Measurements from ENCODE around the gene RNASE7.

RNASE7 gene

GRCh38 chr14:21026988-21027315 is 15.2 kb upstream of the RNASE7 start (continued):
- TF ChIP-seq ZNF398 (tag by site-specific recombination; IDR thresholded peaks at IDR 0.05): peak; percentile 31; the same call in 1 of the 2 replicates
- TF ChIP-seq HIC1 (tag by site-specific recombination; IDR thresholded peaks at IDR 0.05): no peak
- no peak for TF ChIP-seq GLIS2 (tag by site-specific recombination; IDR thresholded peaks at IDR 0.05)

- POLR2A ChIA-PET: no interaction called here
- CTCF ChIA-PET: interaction anchor here (5.2 kb wide), 1 partner anchor 15 kb away, joined by 35 read pairs; no protein-coding TSS in a partner anchor
Observed at GRCh38 chr14:21029917-21030316, 12.2 kb upstream of the RNASE7 start, which contains the start of gene TPPP2. TSS of gene TPPP2 (plus strand) at chr14:21030217. CDS start at chr14:21030582, 365 bp downstream.

GRCh38 chr14:21030531-21030930 is 11.6 kb upstream of the RNASE7 start:
- Histone ChIP-seq H3K36me3 (ENCODE audit: control insufficient read depth in 2 of 2, insufficient read depth in 1 of 2, low read length in 2 of 2) (no peaks in the 10 kb centered on the region), H3K4me1 (ENCODE audit: control insufficient read depth, insufficient read depth, low read length) (peaks cover 5% of the 10 kb centered on the region; the same call in 1 of the 2 replicates), H3K4me3 (ENCODE audit: low read depth, low read length) (no peak overlapping the region), H3K9me3 (ENCODE audit: control insufficient read depth, insufficient read depth, low read depth, low read length) (no peaks in the 10 kb centered on the region), H3K27ac (ENCODE audit: extremely low read depth, low read depth, low read length) (no peak overlapping the region)
- TF ChIP-seq ZNF248 (tag by site-specific recombination; IDR thresholded peaks at IDR 0.05) (no peak), GLI4 (tag by site-specific recombination; IDR thresholded peaks at IDR 0.05) (no peak), ZNF660 (tag by site-specific recombination; IDR thresholded peaks at IDR 0.05) (no peak), INSM2 (tag by site-specific recombination; IDR thresholded peaks at IDR 0.05) (no peak), ZBTB44 (tag by site-specific recombination; IDR thresholded peaks at IDR 0.05) (no peak), SCRT2 (tag by site-specific recombination; IDR thresholded peaks at IDR 0.05) (no peak), SP2 (tag by site-specific recombination; IDR thresholded peaks at IDR 0.05) (no peak), ZNF670 (tag by site-specific recombination; IDR thresholded peaks at IDR 0.05; ENCODE audit: low read depth) (no peak), FEZF1 (tag by site-specific recombination; IDR thresholded peaks at IDR 0.05) (no peak), ZNF148 (tag by site-specific recombination; IDR thresholded peaks at IDR 0.05; ENCODE audit: borderline replicate concordance) (no peak), ZNF354C (tag by site-specific recombination; IDR thresholded peaks at IDR 0.05; ENCODE audit: borderline replicate concordance, low read depth) (no peak), GLIS2 (tag by site-specific recombination; IDR thresholded peaks at IDR 0.05) (no peak), HIC1 (tag by site-specific recombination; IDR thresholded peaks at IDR 0.05) (no peak), ZNF585B (tag by site-specific recombination; IDR thresholded peaks at IDR 0.05) (no peak)
- POLR2A ChIA-PET: no interaction called here
- CTCF ChIA-PET: interaction anchor here (5.2 kb wide), 1 partner anchor 15 kb away, joined by 35 read pairs; no protein-coding TSS in a partner anchor

More at GRCh38 chr14:21029917-21030316, 12.2 kb upstream of the RNASE7 start, which contains the start of gene TPPP2:
- Histone ChIP-seq H3K27ac (ENCODE audit: extremely low read depth, low read depth, low read length) (no peak within 1 kb of the TSS), H3K9me3 (ENCODE audit: control insufficient read depth, insufficient read depth, low read depth, low read length) (no peaks in the 10 kb centered on the region), H3K4me3 (ENCODE audit: low read depth, low read length) (no peak within 1 kb of the TSS), H3K36me3 (ENCODE audit: control insufficient read depth in 2 of 2, insufficient read depth in 1 of 2, low read length in 2 of 2) (no peaks in the 10 kb centered on the region), H3K4me1 (ENCODE audit: control insufficient read depth, insufficient read depth, low read length) (peaks cover 8% of the 10 kb centered on the region; the same call in 1 of the 2 replicates)
- TF ChIP-seq ZNF645 (tag by site-specific recombination; IDR thresholded peaks at IDR 0.05): no peak
- TF ChIP-seq ZNF664 (tag by site-specific recombination; IDR thresholded peaks at IDR 0.05): no peak

Measured in HEK293 (cell line).